ENCODE measurements around the gene CDK8. TPM values are rescaled to one million over a fixed set of nuclear protein-coding genes. Genes with fewer than 3 reads are reported as not detected.

Gene CDK8
- total and polyA plus RNA-seq, 2 donors (not counting 1 experiment from before 2014, with no cell fraction given): 17.7 to 19.7 TPM

DNA sequence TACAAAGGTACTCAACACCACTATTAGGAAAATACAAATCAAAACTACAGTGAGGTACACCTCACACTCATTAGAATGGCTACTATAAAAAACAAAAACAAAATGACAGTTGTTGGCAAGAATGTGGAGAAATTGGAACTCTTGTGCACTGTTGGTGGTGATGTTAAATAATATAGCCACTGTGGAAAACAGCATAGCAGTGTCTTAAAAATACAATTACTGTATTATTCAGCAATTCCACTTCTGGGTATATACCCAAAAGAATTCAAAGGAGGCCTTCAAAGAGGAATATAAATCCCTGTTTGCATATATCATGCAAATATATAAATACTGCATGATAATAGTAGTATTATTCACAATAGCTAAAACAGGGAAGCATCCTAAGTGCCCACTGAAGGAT is 66.8 kb downstream of the CDK8 start:
- no peak overlapping the region for H3K4me2 ChIP-seq (ENCODE audit: extremely low read depth, insufficient read depth, low read length)
- no peaks in the 10 kb centered on the region for H3K79me2 ChIP-seq (ENCODE audit: control insufficient read depth, insufficient read depth, low read length)
- H3K4me3 ChIP-seq (replicated peaks in 1 of 4; ENCODE audit: control extremely low read depth in 1 of 4, insufficient read depth in 1 of 4, low read depth in 3 of 4, low read length in 4 of 4): no peak overlapping the region
- no peaks in the 10 kb centered on the region for H3K4me1 ChIP-seq (ENCODE audit: control insufficient read depth, extremely low read depth, insufficient read depth, low read length)
- TF ChIP-seq CTCF (conservative IDR thresholded peaks at IDR 0.05 in 1 of 2, IDR thresholded peaks at IDR 0.05 in 1 of 2; ENCODE audit: low read depth in 1 of 2, low read length in 2 of 2) (no peak), EZH2 (IDR thresholded peaks at IDR 0.05; ENCODE audit: low read length, missing control alignments) (no peak)
- H4K20me1 ChIP-seq (ENCODE audit: control insufficient read depth, extremely low read depth, insufficient read depth, low read length): no peaks in the 10 kb centered on the region
- no peak overlapping the region for H3K9ac ChIP-seq (ENCODE audit: insufficient read depth, low read length)
- no peak overlapping the region for H3K27ac ChIP-seq (ENCODE audit: insufficient read depth, low read length)
- no peaks in the 10 kb centered on the region for H3K27me3 ChIP-seq (ENCODE audit: control insufficient read depth, insufficient read depth, low read length)
- no peaks in the 10 kb centered on the region for H3K9me3 ChIP-seq (ENCODE audit: control insufficient read depth, insufficient read depth, low read depth, low read length)
- DNase-seq (ENCODE audit: low read depth in 2 of 2): no peak
- H3K36me3 ChIP-seq (ENCODE audit: control insufficient read depth, insufficient read depth, low read length): no peaks in the 10 kb centered on the region
- no peak overlapping the region for H2AFZ ChIP-seq (ENCODE audit: low read length)

DNA sequence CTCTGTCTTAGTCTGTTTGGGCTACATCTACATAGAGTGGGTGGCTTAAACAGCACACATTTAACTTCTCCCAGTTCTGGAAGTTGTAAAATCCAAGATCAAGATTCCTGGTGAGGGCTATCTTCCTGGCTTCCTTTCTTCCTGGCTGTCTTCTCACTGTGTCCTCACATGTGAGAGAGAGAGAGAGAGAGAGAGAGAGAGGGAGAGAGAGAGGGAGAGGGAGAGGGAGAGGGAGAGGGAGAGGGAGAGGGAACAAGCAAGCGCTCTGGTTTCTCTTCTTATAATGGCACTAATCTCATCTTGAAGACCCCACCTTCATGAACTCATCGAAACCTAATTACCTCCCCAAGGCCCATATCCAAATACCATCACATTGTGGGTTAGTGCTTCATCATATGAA is 69.2 kb downstream of the CDK8 start:
- TF ChIP-seq EZH2 (IDR thresholded peaks at IDR 0.05; ENCODE audit: low read length, missing control alignments) (no peak), CTCF (conservative IDR thresholded peaks at IDR 0.05 in 1 of 2, IDR thresholded peaks at IDR 0.05 in 1 of 2; ENCODE audit: low read depth in 1 of 2, low read length in 2 of 2) (no peak)
- Histone ChIP-seq H2AFZ (ENCODE audit: low read length) (no peak overlapping the region), H3K27me3 (ENCODE audit: control insufficient read depth, insufficient read depth, low read length) (no peaks in the 10 kb centered on the region), H4K20me1 (ENCODE audit: control insufficient read depth, extremely low read depth, insufficient read depth, low read length) (no peaks in the 10 kb centered on the region), H3K4me3 (replicated peaks in 1 of 4; ENCODE audit: control extremely low read depth in 1 of 4, insufficient read depth in 1 of 4, low read depth in 3 of 4, low read length in 4 of 4) (no peak overlapping the region), H3K4me2 (ENCODE audit: extremely low read depth, insufficient read depth, low read length) (no peak overlapping the region), H3K27ac (ENCODE audit: insufficient read depth, low read length) (no peak overlapping the region), H3K4me1 (ENCODE audit: control insufficient read depth, extremely low read depth, insufficient read depth, low read length) (no peaks in the 10 kb centered on the region), H3K9me3 (ENCODE audit: control insufficient read depth, insufficient read depth, low read depth, low read length) (no peaks in the 10 kb centered on the region), H3K36me3 (ENCODE audit: control insufficient read depth, insufficient read depth, low read length) (no peaks in the 10 kb centered on the region), H3K79me2 (ENCODE audit: control insufficient read depth, insufficient read depth, low read length) (peaks cover 2% of the 10 kb centered on the region), H3K9ac (ENCODE audit: insufficient read depth, low read length) (no peak overlapping the region)
- DNase-seq (ENCODE audit: low read depth in 2 of 2): no peak

DNA sequence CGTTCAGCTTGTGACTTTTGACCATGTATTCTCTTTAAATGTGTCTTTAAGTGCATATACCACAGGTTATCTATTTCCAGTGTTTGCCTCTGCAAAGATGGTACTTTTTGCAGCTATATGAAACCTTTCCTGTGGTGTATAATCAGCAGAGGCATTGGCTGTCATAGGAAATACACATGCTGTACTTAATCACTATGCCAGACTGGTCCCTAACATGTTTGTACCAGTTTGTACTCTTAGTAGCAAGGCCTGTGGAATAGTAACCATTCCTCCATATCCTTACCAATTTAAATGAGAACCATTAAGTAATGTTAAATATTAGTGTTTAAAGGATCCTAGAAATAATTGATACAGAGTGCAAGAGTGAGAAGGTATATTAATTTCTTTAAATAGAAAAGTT is 69.8 kb downstream of the CDK8 start:
- no peaks in the 10 kb centered on the region for H3K27me3 ChIP-seq (ENCODE audit: control insufficient read depth, insufficient read depth, low read length)
- H3K79me2 ChIP-seq (ENCODE audit: control insufficient read depth, insufficient read depth, low read length): peaks cover 2% of the 10 kb centered on the region
- no peak for DNase-seq (ENCODE audit: low read depth in 2 of 2)
- H4K20me1 ChIP-seq (ENCODE audit: control insufficient read depth, extremely low read depth, insufficient read depth, low read length): no peaks in the 10 kb centered on the region
- H3K4me1 ChIP-seq (ENCODE audit: control insufficient read depth, extremely low read depth, insufficient read depth, low read length): no peaks in the 10 kb centered on the region
- no peak overlapping the region for H3K27ac ChIP-seq (ENCODE audit: insufficient read depth, low read length)
- H3K36me3 ChIP-seq (ENCODE audit: control insufficient read depth, insufficient read depth, low read length): no peaks in the 10 kb centered on the region
- no peak overlapping the region for H3K4me3 ChIP-seq (replicated peaks in 1 of 4; ENCODE audit: control extremely low read depth in 1 of 4, insufficient read depth in 1 of 4, low read depth in 3 of 4, low read length in 4 of 4)
- no peak overlapping the region for H3K4me2 ChIP-seq (ENCODE audit: extremely low read depth, insufficient read depth, low read length)
- TF ChIP-seq EZH2 (IDR thresholded peaks at IDR 0.05; ENCODE audit: low read length, missing control alignments) (no peak), CTCF (conservative IDR thresholded peaks at IDR 0.05 in 1 of 2, IDR thresholded peaks at IDR 0.05 in 1 of 2; ENCODE audit: low read depth in 1 of 2, low read length in 2 of 2) (no peak)
- no peak overlapping the region for H3K9ac ChIP-seq (ENCODE audit: insufficient read depth, low read length)
- H3K9me3 ChIP-seq (ENCODE audit: control insufficient read depth, insufficient read depth, low read depth, low read length): no peaks in the 10 kb centered on the region
- no peak overlapping the region for H2AFZ ChIP-seq (ENCODE audit: low read length)
